A549 (cell line): Measurements from ENCODE around the gene ZMIZ2. TPM values are rescaled to one million over a fixed set of nuclear protein-coding genes. Genes with fewer than 3 reads are reported as not detected.
"Not testable (repeated sequence)": the region's sequence is repeated elsewhere in the genome, so short reads cannot be mapped to it uniquely, and the experiment has no call there.

Experiments
- ATAC-seq, 2 experiments: fragments of 200-7000 bp in 1 of 2; fragments of >200 bp in 1 of 2; cut with Nextera tagmentation in 1 of 2; cut with Tn5 transposase in 1 of 2; 3 replicates each; pipeline versions ENCODE4 v1.8.0 to v1.9.1; 2018 to 2020; ENCODE audit warnings: mild to moderate bottlenecking in 1 of 2, moderate library complexity in 1 of 2
- CTCF ChIA-PET: fragments of 300-600 bp; sonication (Branson Sonifier 250); formaldehyde crosslinking; extraction: SDS; loops from one replicate; lab custom pipeline; 2021; ENCODE audit warnings: antibody characterized with exemption, inconsistent platforms; lab: Yijun Ruan, JAX
- POLR2A ChIA-PET: fragments of 350-600 bp; formaldehyde crosslinking; extraction: SDS; loops from one replicate; lab custom pipeline; 2021; ENCODE audit warnings: antibody characterized with exemption, inconsistent platforms; lab: Yijun Ruan, JAX
- DNase-seq, 2 experiments: peaks; one replicate each; pipeline versions ENCODE4 v3.0.0 to v3.0.0-alpha.2; 2011 to 2016; ENCODE audit warnings: low read depth in 1 of 2, low spot score in 1 of 2
- FAIRE-seq: peaks from 2 replicates; lab custom pipeline; 2011; peaks lifted over from hg19 to GRCh38; lab: Jason Lieb, UNC
- H3K27ac ChIP-seq, 2 experiments: fragments of >200 bp; sonication (Bioruptor Twin); formaldehyde crosslinking; 3 replicates each; pipeline ENCODE4 v1.5.1; 2016 to 2017
- H3K4me1 ChIP-seq: fragments of >200 bp; sonication (Bioruptor Twin); formaldehyde crosslinking; 3 replicates; pipeline ENCODE4 v1.6.1; 2016
- H3K4me2 ChIP-seq: fragments of >200 bp; sonication (Bioruptor Twin); formaldehyde crosslinking; 3 replicates; pipeline ENCODE4 v1.6.1; 2016
- H3K4me3 ChIP-seq: fragments of >200 bp; sonication (Bioruptor Twin); formaldehyde crosslinking; 3 replicates; pipeline ENCODE4 v1.5.1; 2016
- H3K9me3 ChIP-seq: fragments of >200 bp; sonication (Bioruptor Twin); formaldehyde crosslinking; 3 replicates; pipeline ENCODE4 v1.6.1; 2016
- CBX2 ChIP-seq: fragments of 200-600 bp; sonication (generic); IDR thresholded peaks from 2 replicates; pipeline ENCODE4 v1.6.1; 2016; ENCODE audit warnings: low read depth, mild to moderate bottlenecking, borderline replicate concordance
- EHMT2 ChIP-seq: fragments of 200-600 bp; sonication (generic); IDR thresholded peaks from 2 replicates; pipeline ENCODE4 v1.6.1; 2016; ENCODE audit warnings: antibody characterized with exemption, low read depth, mild to moderate bottlenecking, moderate library complexity
- ESRRA ChIP-seq: fragments of 150-350 bp; IDR thresholded peaks from 2 replicates; pipeline ENCODE4 v1.6.1; 2014; ENCODE audit warnings: mild to moderate bottlenecking, low read length, borderline replicate concordance
- HEYL ChIP-seq: fragments of 250-450 bp; sonication (Bioruptor Pico); IDR thresholded peaks from 2 replicates; pipeline ENCODE4 v1.8.0; 2021; ENCODE audit warnings: mild to moderate bottlenecking, moderate library complexity
- HOXA7 ChIP-seq: fragments of 250-450 bp; sonication (Bioruptor Pico); IDR thresholded peaks from 2 replicates; pipeline ENCODE4 v1.5.0; 2020; ENCODE audit warnings: mild to moderate bottlenecking, moderate library complexity
- HOXB13 ChIP-seq: fragments of 250-450 bp; sonication (Bioruptor Pico); IDR thresholded peaks from 2 replicates; pipeline ENCODE4 v1.5.0; 2020; ENCODE audit warnings: low read depth, mild to moderate bottlenecking, moderate library complexity
- HOXB5 ChIP-seq: fragments of 250-450 bp; sonication (Bioruptor Pico); IDR thresholded peaks from 2 replicates; pipeline ENCODE4 v1.5.0; 2020; ENCODE audit warnings: mild to moderate bottlenecking, moderate library complexity
- JUNB ChIP-seq: fragments of >200 bp; sonication (Bioruptor Twin); formaldehyde crosslinking; IDR thresholded peaks from 2 replicates; pipeline ENCODE4 v1.6.1; 2016
- KDM5A ChIP-seq: fragments of 200-600 bp; sonication (generic); IDR thresholded peaks from 2 replicates; pipeline ENCODE4 v1.6.1; 2016; ENCODE audit warnings: antibody characterized with exemption, mild to moderate bottlenecking
- MYC ChIP-seq: IDR thresholded peaks from 2 replicates; pipeline ENCODE4 v1.6.1; 2012; ENCODE audit warnings: mild to moderate bottlenecking, inconsistent platforms, low read length, improper control_type of control experiment, borderline replicate concordance
- RARB ChIP-seq: fragments of 250-450 bp; sonication (Bioruptor Pico); IDR thresholded peaks from 2 replicates; pipeline ENCODE4 v1.8.0; 2021; ENCODE audit warnings: mild to moderate bottlenecking, moderate library complexity
- SREBF2 ChIP-seq: fragments of 450-650 bp; IDR thresholded peaks from 2 replicates; pipeline ENCODE4 v1.6.1; 2014; ENCODE audit warnings: mild to moderate bottlenecking, moderate library complexity
- ZNF302 ChIP-seq: fragments of 250-450 bp; sonication (Bioruptor Pico); IDR thresholded peaks from 2 replicates; pipeline ENCODE4 v1.9.0; 2021; ENCODE audit warnings: inconsistent platforms, mild to moderate bottlenecking, moderate library complexity
- WGBS: methylation state at CpG from one replicate; pipeline ENCODE4 v1.1.6; 2017; ENCODE audit errors: missing lambda C conversion rate; 5-methylcytosine and 5-hydroxymethylcytosine counted together
- polyA plus RNA-seq, 4 experiments: library from polyadenylated mRNA; depleted of rRNA in 3 of 4; stranded (reverse); fragments of >200 nt; fragmentation: RNase III in 1 of 4; extraction: RNeasy Plus Mini Kit Qiagen cat#74134 plus additional on column Dnase treatment in 1 of 4; gene quantifications; 2 replicates in 3 of 4; 3 replicates in 1 of 4; pipeline ENCODE4 v1.2.3, GENCODE V29; 2011 to 2017
- TF ChIP-seq, protein P1 (sequence below): fragments of 200-600 bp; sonication (generic); IDR thresholded peaks from 2 replicates; pipeline ENCODE4 v1.6.1; 2016; ENCODE audit warnings: antibody characterized with exemption, mild to moderate bottlenecking, moderate library complexity

The ZMIZ2 gene
- polyA plus RNA-seq, 2 of the 4 experiments (the other 2 are of a cell fraction) = 4.3 to 21.7 TPM

DNA sequence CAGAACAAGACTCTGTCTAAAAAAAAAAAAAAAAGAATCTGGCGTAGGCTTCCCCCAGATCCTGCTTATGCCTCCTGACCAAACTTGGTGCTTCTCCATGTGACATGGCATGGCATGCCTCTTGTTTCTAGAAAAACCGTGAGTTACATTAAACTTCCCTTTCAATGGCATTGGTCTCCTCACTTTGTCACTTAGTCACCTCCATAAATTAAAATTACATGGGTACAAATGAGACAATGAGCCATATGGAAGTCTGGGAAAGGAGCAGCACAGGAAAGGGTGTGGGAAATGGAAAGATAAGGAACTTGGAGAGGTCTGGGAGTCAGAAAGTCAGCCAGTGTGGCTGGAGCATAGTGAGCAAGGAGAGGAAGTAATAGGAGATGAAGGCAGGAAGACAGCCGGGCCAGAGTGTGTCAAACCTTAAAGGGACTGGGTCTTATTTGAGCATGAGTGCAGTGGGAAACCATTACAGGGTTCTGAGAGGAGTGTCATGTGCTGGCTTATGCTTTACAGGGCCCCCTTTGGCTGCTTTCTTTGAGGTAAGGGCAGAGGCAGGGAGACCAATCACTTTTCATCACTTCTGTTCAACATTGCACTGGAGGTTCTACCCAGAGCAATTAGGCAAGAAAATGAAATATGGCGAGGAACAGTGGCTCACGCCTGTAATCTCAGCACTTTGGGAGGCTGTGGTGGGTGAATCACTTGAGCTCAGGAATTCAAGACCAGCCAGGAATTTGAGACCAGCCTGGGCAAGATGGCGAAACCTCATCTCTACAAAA is 21.3 kb upstream of the ZMIZ2 start:
- ATAC-seq = peak; percentile 59 to 65; a peak in 4 of 6 replicates
- ChIA-PET CTCF (interaction anchor here (1.3 kb wide), 1 partner anchor 162 kb away, joined by 3 read pairs; no protein-coding TSS in a partner anchor), POLR2A (interaction anchor here (0.5 kb wide), 1 partner anchor 74 kb away, joined by 3 read pairs; no protein-coding TSS in a partner anchor)
- no peak overlapping the region for H3K4me3 ChIP-seq
- WGBS = 73% methylated on average over 6 of the region's 6 CpGs
- no peak for FAIRE-seq
- no peaks in the 10 kb centered on the region for H3K9me3 ChIP-seq
- DNase-seq = no peak
- no peak overlapping the region for H3K4me2 ChIP-seq
- H3K4me1 ChIP-seq = no peaks in the 10 kb centered on the region
- peak overlapping the region in 1 of 2 experiments; percentile 60; a peak in 3 of 6 replicates for H3K27ac ChIP-seq
- TF ChIP-seq ZNF302 (CRISPR knock-in tag) = no peak

DNA sequence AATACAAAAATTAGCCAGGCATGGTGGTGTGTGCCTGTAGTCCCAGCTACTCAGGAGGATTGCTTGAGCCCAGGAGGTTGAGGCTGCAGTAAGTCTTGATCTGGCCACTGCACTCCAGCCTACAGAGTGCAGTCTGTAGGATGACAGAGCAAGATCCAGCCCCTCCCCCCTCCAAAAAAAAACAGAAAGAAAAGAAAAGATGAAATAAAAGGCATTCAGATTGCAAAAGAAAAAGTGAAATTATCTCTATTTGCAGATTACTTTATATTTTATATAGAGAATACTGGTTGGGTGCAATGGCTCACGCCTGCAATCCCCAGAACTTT is 20.7 kb upstream of the ZMIZ2 start:
- FAIRE-seq (no peak), ATAC-seq (peak in 1 of 2 experiments; percentile 49; a peak in 1 of 6 replicates), DNase-seq (no peak)
- peak overlapping the region in 1 of 2 experiments; percentile 60; a peak in 2 of 6 replicates for H3K27ac ChIP-seq
- ChIA-PET CTCF (interaction anchor here (1.3 kb wide), 1 partner anchor 162 kb away, joined by 3 read pairs; no protein-coding TSS in a partner anchor), POLR2A (no interaction called here)
- 94% methylated on average over 1 of the region's 1 CpG for WGBS
- no peak overlapping the region for H3K4me2 ChIP-seq
- no peak overlapping the region for H3K4me3 ChIP-seq
- TF ChIP-seq JUNB (no peak), EHMT2 (no peak), HOXA7 (CRISPR knock-in tag) (no peak), MYC (no peak), CBX2 (no peak), HOXB13 (no peak)
- H3K9me3 ChIP-seq = no peaks in the 10 kb centered on the region
- no peaks in the 10 kb centered on the region for H3K4me1 ChIP-seq

DNA sequence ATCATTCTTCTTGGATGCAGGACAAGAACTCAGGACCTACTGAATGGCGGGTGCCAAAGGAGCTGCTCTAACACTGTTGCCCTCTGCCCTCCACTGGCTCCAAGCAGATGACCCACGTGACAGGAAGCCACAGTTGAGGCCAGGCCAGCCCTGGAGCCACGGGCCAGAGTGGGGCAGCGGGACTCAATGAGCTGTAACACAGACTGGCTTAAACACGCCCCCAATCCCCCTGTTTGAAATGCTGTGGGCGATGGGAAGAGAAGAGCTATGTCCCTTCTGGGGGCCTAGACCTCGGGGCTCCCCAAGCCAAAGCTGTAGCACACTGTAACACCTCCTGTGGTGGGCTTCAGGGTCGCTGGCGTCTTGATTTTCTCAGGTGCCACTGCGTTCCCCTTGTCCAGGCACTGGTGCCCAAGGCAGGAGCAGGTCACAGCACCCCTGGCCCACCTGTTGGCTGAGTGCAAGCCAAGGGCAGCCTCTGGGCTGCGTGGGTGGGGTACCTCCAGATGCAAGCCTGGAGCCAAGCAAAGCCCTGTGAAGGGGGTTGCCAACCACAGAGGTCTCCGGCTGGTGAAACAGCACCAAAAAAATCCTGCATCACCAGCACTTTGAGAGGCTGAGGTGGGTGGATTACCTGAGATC is 18.6 kb upstream of the ZMIZ2 start:
- CTCF ChIA-PET = interaction anchor here (0.8 to 1.3 kb wide), 2 partner anchors 12 to 13 kb away, joined by 3 read pairs; no protein-coding TSS in a partner anchor
- POLR2A ChIA-PET = no interaction called here

GRCh38 chr7:44732971-44733370 is 15.7 kb upstream of the ZMIZ2 start:
- ATAC-seq, POLR2A ChIA-PET, FAIRE-seq, H3K4me3 ChIP-seq, H3K4me2 ChIP-seq, H3K9me3 ChIP-seq, DNase-seq: not testable (repeated sequence)
- peak overlapping the region in 1 of 2 experiments; percentile 85; a peak in 4 of 6 replicates for H3K27ac ChIP-seq
- CTCF ChIA-PET = interaction anchor here (0.7 to 1.3 kb wide), 2 partner anchors 11 to 34 kb away, joined by 3 to 4 read pairs; no protein-coding TSS in a partner anchor
- 77% methylated on average over 6 of the region's 6 CpGs for WGBS
- H3K4me1 ChIP-seq = peaks cover 27% of the 10 kb centered on the region

More for the DNA sequence above, 18.6 kb upstream of the ZMIZ2 start:
- FAIRE-seq (no peak), DNase-seq (no peak)
- WGBS = 77% methylated on average over 11 of the region's 12 CpGs
- peaks cover 19% of the 10 kb centered on the region for H3K4me1 ChIP-seq
- H3K27ac ChIP-seq = no peak overlapping the region
- no peaks in the 10 kb centered on the region for H3K9me3 ChIP-seq
- TF ChIP-seq KDM5A (no peak), HOXB5 (CRISPR knock-in tag) (no peak), RARB (CRISPR knock-in tag) (no peak), CBX2 (no peak), ESRRA (no peak), JUNB (no peak), HEYL (CRISPR knock-in tag) (no peak), ZNF302 (CRISPR knock-in tag) (no peak), SREBF2 (no peak)
- TF ChIP-seq, protein P1, sequence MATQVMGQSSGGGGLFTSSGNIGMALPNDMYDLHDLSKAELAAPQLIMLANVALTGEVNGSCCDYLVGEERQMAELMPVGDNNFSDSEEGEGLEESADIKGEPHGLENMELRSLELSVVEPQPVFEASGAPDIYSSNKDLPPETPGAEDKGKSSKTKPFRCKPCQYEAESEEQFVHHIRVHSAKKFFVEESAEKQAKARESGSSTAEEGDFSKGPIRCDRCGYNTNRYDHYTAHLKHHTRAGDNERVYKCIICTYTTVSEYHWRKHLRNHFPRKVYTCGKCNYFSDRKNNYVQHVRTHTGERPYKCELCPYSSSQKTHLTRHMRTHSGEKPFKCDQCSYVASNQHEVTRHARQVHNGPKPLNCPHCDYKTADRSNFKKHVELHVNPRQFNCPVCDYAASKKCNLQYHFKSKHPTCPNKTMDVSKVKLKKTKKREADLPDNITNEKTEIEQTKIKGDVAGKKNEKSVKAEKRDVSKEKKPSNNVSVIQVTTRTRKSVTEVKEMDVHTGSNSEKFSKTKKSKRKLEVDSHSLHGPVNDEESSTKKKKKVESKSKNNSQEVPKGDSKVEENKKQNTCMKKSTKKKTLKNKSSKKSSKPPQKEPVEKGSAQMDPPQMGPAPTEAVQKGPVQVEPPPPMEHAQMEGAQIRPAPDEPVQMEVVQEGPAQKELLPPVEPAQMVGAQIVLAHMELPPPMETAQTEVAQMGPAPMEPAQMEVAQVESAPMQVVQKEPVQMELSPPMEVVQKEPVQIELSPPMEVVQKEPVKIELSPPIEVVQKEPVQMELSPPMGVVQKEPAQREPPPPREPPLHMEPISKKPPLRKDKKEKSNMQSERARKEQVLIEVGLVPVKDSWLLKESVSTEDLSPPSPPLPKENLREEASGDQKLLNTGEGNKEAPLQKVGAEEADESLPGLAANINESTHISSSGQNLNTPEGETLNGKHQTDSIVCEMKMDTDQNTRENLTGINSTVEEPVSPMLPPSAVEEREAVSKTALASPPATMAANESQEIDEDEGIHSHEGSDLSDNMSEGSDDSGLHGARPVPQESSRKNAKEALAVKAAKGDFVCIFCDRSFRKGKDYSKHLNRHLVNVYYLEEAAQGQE = no peak
- TF ChIP-seq, all 56 proteins: peak for 0
- H3K4me2 ChIP-seq = no peak overlapping the region
- no peak overlapping the region for H3K4me3 ChIP-seq
- no peak for ATAC-seq
